Measurements from ENCODE around the gene TPBGL.

Gene TPBGL

GRCh38 chr11:75245356-75246005, 4.9 kb downstream of the TPBGL start:
- DNase-seq = no peak

GRCh38 chr11:75246006-75246670, 5.6 kb downstream of the TPBGL start:
- no peak for DNase-seq

GRCh38 chr11:75246671-75247350, 6.2 kb downstream of the TPBGL start:
- no peak for DNase-seq

- DNase-seq = no peak
These were observed 8.3 kb downstream of the TPBGL start for GRCh38 chr11:75248924-75249256.

GRCh38 chr11:75249704-75250103, 9.1 kb downstream of the TPBGL start:
- DNase-seq = no peak

GRCh38 chr11:75254326-75254725, 13.8 kb downstream of the TPBGL start:
- DNase-seq = no peak

GRCh38 chr11:75260396-75261170, 20.0 kb downstream of the TPBGL start:
- DNase-seq = peak in 2 of 56 donors; percentile 25 to 27

- no peak for DNase-seq
These were observed 21.4 kb downstream of the TPBGL start for GRCh38 chr11:75261902-75262361.

- no peak for DNase-seq
These were observed 21.9 kb downstream of the TPBGL start for GRCh38 chr11:75262436-75262835.

GRCh38 chr11:75262961-75263852, 22.6 kb downstream of the TPBGL start:
- DNase-seq = no peak

- no peak for DNase-seq
These were observed 23.4 kb downstream of the TPBGL start for GRCh38 chr11:75263944-75264349.

- no peak for DNase-seq
These were observed 23.8 kb downstream of the TPBGL start for GRCh38 chr11:75264356-75264755.

GRCh38 chr11:75264971-75265370, 24.4 kb downstream of the TPBGL start:
- no peak for DNase-seq

GRCh38 chr11:75265851-75266531, 25.4 kb downstream of the TPBGL start:
- DNase-seq = peak in 2 of 56 donors; percentile 11 to 33

GRCh38 chr11:75267171-75267970, 26.8 kb downstream of the TPBGL start:
- DNase-seq = no peak

GRCh38 chr11:75268626-75269366, 28.2 kb downstream of the TPBGL start:
- DNase-seq = no peak

- DNase-seq = no peak
These were observed 28.7 kb downstream of the TPBGL start for GRCh38 chr11:75269367-75269660.

- no peak for DNase-seq
These were observed 29.3 kb downstream of the TPBGL start for GRCh38 chr11:75269896-75270295.

GRCh38 chr11:75270896-75271418, 30.4 kb downstream of the TPBGL start:
- DNase-seq = no peak
